HCT116 (cell line): ENCODE results near the gene TEX261.

Experiments used
- EGR1 ChIP-seq: IDR thresholded peaks from 2 replicates; pipeline ENCODE4 v1.6.1; 2012; ENCODE audit warnings: low read depth
- ZNF274 ChIP-seq: fragments of 200-500 bp; sonication (Bioruptor generic); IDR thresholded peaks from 2 replicates; pipeline ENCODE4 v1.6.1; 2014; ENCODE audit warnings: mild to moderate bottlenecking, low read depth, low read length, inconsistent platforms

- TF ChIP-seq ZNF274 = no peak
- TF ChIP-seq EGR1 = no peak
These were observed 57.5 kb downstream of the TEX261 start for GRCh38 chr2:70936979-70937811.
